Measurements from ENCODE around the gene MMP23B.
"Not testable (repeated sequence)": the region's sequence is repeated elsewhere in the genome, so short reads cannot be mapped to it uniquely, and the experiment has no call there.

Gene MMP23B

GRCh38 chr1:1638528-1638927 is 6.6 kb downstream of the MMP23B start:
- H3K27me3 ChIP-seq; H3K4me1 ChIP-seq; H3K9me3 ChIP-seq; intact Hi-C loops (cut with DNase I; ENCODE audit: low total_unique reads); H3K27ac ChIP-seq; H3K4me3 ChIP-seq: not testable (repeated sequence)
- DNase-seq: peak in 1 of 2 donors; percentile 63
- H3K36me3 ChIP-seq: peaks cover 19 to 58% (median 25%) of the 10 kb centered on the region in 3 donors

- H3K4me3 ChIP-seq; H3K27ac ChIP-seq; H3K4me1 ChIP-seq; H3K9me3 ChIP-seq; intact Hi-C loops (cut with DNase I; ENCODE audit: low total_unique reads); H3K27me3 ChIP-seq: not testable (repeated sequence)
- DNase-seq: peak in 1 of 2 donors; percentile 59
- peaks cover 19 to 58% (median 25%) of the 10 kb centered on the region in 3 donors for H3K36me3 ChIP-seq
Measured at GRCh38 chr1:1639368-1639767, 7.4 kb downstream of the MMP23B start.

GRCh38 chr1:1640081-1640480 is 8.1 kb downstream of the MMP23B start:
- H3K27me3 ChIP-seq; H3K4me3 ChIP-seq; intact Hi-C loops (cut with DNase I; ENCODE audit: low total_unique reads); H3K9me3 ChIP-seq; H3K27ac ChIP-seq; H3K4me1 ChIP-seq: not testable (repeated sequence)
- DNase-seq: peak in 1 of 2 donors; percentile 43
- peaks cover 19 to 63% (median 25%) of the 10 kb centered on the region in 3 donors for H3K36me3 ChIP-seq

- intact Hi-C loops (cut with DNase I; ENCODE audit: low total_unique reads); H3K27ac ChIP-seq; H3K4me1 ChIP-seq; H3K27me3 ChIP-seq; H3K9me3 ChIP-seq; H3K4me3 ChIP-seq: not testable (repeated sequence)
- peaks cover 19 to 67% (median 25%) of the 10 kb centered on the region in 3 donors for H3K36me3 ChIP-seq
- peak in 1 of 2 donors; percentile 24 for DNase-seq
Measured at GRCh38 chr1:1640711-1641461, 8.9 kb downstream of the MMP23B start.

GRCh38 chr1:1646326-1646725 is 14.4 kb downstream of the MMP23B start:
- H3K4me3 ChIP-seq; H3K27ac ChIP-seq; H3K27me3 ChIP-seq; H3K9me3 ChIP-seq; H3K4me1 ChIP-seq; intact Hi-C loops (cut with DNase I; ENCODE audit: low total_unique reads); DNase-seq: not testable (repeated sequence)
- peaks cover 41 to 69% (median 42%) of the 10 kb centered on the region in 3 donors for H3K36me3 ChIP-seq

- H3K4me3 ChIP-seq; H3K9me3 ChIP-seq; H3K27me3 ChIP-seq; H3K27ac ChIP-seq; intact Hi-C loops (cut with DNase I; ENCODE audit: low total_unique reads); H3K4me1 ChIP-seq: not testable (repeated sequence)
- peaks cover 53 to 78% (median 54%) of the 10 kb centered on the region in 3 donors for H3K36me3 ChIP-seq
- peak in 1 of 2 donors; percentile 27 for DNase-seq
Measured at GRCh38 chr1:1647567-1648241, 15.7 kb downstream of the MMP23B start.

GRCh38 chr1:1648265-1648664 is 16.3 kb downstream of the MMP23B start:
- H3K27me3 ChIP-seq; H3K4me3 ChIP-seq; H3K4me1 ChIP-seq; H3K27ac ChIP-seq; intact Hi-C loops (cut with DNase I; ENCODE audit: low total_unique reads); H3K9me3 ChIP-seq: not testable (repeated sequence)
- H3K36me3 ChIP-seq: peaks cover 56 to 82% (median 59%) of the 10 kb centered on the region in 3 donors
- peak in 1 of 2 donors; percentile 43 for DNase-seq

GRCh38 chr1:1658583-1659549 is 26.9 kb downstream of the MMP23B start, which contains the start of gene CDK11B:
Gene CDK11B, minus strand, starts transcription at chr1:1659004. Its CDS starts 1,519 bp downstream, at chr1:1657485.
- Histone ChIP-seq H3K4me3 (peak within 1 kb of the TSS; percentile 61 to 62), H3K4me1 (peaks cover 0 to 20% (median 8%) of the 10 kb centered on the region in 4 donors), H3K27ac (peak within 1 kb of the TSS; percentile 88 to 89), H3K36me3 (peaks cover 29 to 43% (median 32%) of the 10 kb centered on the region in 3 donors)
- intact Hi-C loops (cut with DNase I; ENCODE audit: low total_unique reads): loop anchor here (5.0 kb wide), 1 partner anchor 63 kb away; the partner anchor contains the start of gene CDK11A
- not testable (repeated sequence) for H3K27me3 ChIP-seq, H3K9me3 ChIP-seq
- DNase-seq: peak; percentile 86 to 97

GRCh38 chr1:1662392-1662791 is 30.4 kb downstream of the MMP23B start:
- H3K4me3 ChIP-seq; H3K9me3 ChIP-seq; DNase-seq; H3K4me1 ChIP-seq; H3K27me3 ChIP-seq; intact Hi-C loops (cut with DNase I; ENCODE audit: low total_unique reads); H3K27ac ChIP-seq: not testable (repeated sequence)
- H3K36me3 ChIP-seq: peaks cover 19 to 45% (median 22%) of the 10 kb centered on the region in 3 donors

- H3K36me3 ChIP-seq: peaks cover 19 to 51% (median 24%) of the 10 kb centered on the region in 3 donors
- intact Hi-C loops (cut with DNase I; ENCODE audit: low total_unique reads); H3K27ac ChIP-seq; H3K9me3 ChIP-seq; H3K4me3 ChIP-seq; H3K4me1 ChIP-seq; H3K27me3 ChIP-seq: not testable (repeated sequence)
- DNase-seq: peak; percentile 25 to 26
Measured at GRCh38 chr1:1662830-1663560, 31.0 kb downstream of the MMP23B start.

GRCh38 chr1:1664318-1664717 is 32.3 kb downstream of the MMP23B start:
- DNase-seq; intact Hi-C loops (cut with DNase I; ENCODE audit: low total_unique reads); H3K27me3 ChIP-seq; H3K9me3 ChIP-seq; H3K4me3 ChIP-seq; H3K27ac ChIP-seq; H3K4me1 ChIP-seq: not testable (repeated sequence)
- H3K36me3 ChIP-seq: peaks cover 27 to 63% (median 29%) of the 10 kb centered on the region in 3 donors

Measured in tibial artery (tissue), 4 donors.